Measurements from ENCODE around the gene FAM110D. TPM values are rescaled to one million over a fixed set of nuclear protein-coding genes. Genes with fewer than 3 reads are reported as not detected.

Gene FAM110D
- total and polyA plus RNA-seq, 2 of the 8 experiments (the other 6 are each of a cell fraction or from before 2014, with no cell fraction given), result 0.21 to 0.48 TPM

DNA sequence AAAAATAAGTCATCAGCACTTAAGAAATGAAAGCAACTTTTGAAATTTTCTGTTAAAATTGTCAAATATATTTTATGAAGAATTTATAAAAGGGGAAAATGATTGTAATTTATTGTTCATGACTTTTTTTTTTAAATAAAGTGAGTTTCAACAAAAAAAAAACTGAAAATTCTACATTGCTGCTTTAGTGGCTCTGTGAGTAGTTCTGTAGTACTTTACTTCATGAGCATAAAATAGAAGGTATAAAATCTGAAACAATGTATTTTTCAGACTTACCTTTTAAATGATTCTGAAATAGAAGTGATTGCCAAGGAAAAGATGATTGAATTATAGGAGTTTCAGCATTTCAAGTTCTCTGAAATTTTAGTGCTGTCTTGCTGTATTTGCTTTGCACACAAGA lies 33.5 kb upstream of the FAM110D start:
- Histone ChIP-seq H3K9me3 (ENCODE audit: insufficient read depth in 2 of 2, low read depth in 1 of 2, low read length in 1 of 2) (no peaks in the 10 kb centered on the region), H3K79me1 (ENCODE audit: low read depth, low read length) (no peaks in the 10 kb centered on the region), H2BK5ac (ENCODE audit: low read depth, low read length) (no peak overlapping the region), H3K4me1 (replicated peaks in 1 of 4; ENCODE audit: control insufficient read depth in 3 of 4, insufficient read depth in 4 of 4, low read length in 3 of 4) (no peaks in the 10 kb centered on the region), H3K56ac (replicated peaks; ENCODE audit: insufficient read length, low read depth, low read length) (no peak overlapping the region), H3K79me2 (ENCODE audit: control insufficient read depth in 1 of 2, insufficient read depth in 2 of 2, low read length in 2 of 2) (no peaks in the 10 kb centered on the region), H3K18ac (ENCODE audit: extremely low read depth, low read length) (no peak overlapping the region), H2BK20ac (ENCODE audit: low read length) (no peak overlapping the region), H3K27ac (ENCODE audit: low read depth, low read length) (no peak overlapping the region), H4K20me1 (replicated peaks in 1 of 2; ENCODE audit: control insufficient read depth in 1 of 2, insufficient read depth in 2 of 2, low read length in 2 of 2) (peaks cover 0 to 2% of the 10 kb centered on the region in 2 experiments), H2AFZ (ENCODE audit: low read length) (no peak overlapping the region), H3K9ac (replicated peaks in 1 of 4; ENCODE audit: extremely low read depth in 1 of 4, low read depth in 3 of 4, low read length in 3 of 4) (no peak overlapping the region), H3K23me2 (ENCODE audit: low read depth, low read length) (no peaks in the 10 kb centered on the region; the same call in 1 of the 2 replicates), H3K23ac (ENCODE audit: insufficient read length) (no peak overlapping the region), H4K5ac (ENCODE audit: insufficient read length, low read depth, low read length) (no peak overlapping the region), H3K4me3 (ENCODE audit: extremely low read depth in 1 of 4, insufficient read depth in 2 of 4, low read depth in 3 of 4, low read length in 4 of 4) (no peak overlapping the region), H3K4me2 (ENCODE audit: insufficient read depth in 1 of 2, low read depth in 2 of 2, low read length in 2 of 2) (no peak overlapping the region), H3K4ac (replicated peaks; ENCODE audit: insufficient read length, low read depth, low read length) (no peak overlapping the region), H2BK120ac (replicated peaks; ENCODE audit: low read depth, low read length) (no peak overlapping the region), H4K91ac (replicated peaks; ENCODE audit: insufficient read length, low read length) (no peak overlapping the region), H2AK5ac (ENCODE audit: low read depth, low read length) (no peak overlapping the region), H3K27me3 (replicated peaks in 1 of 4; ENCODE audit: control insufficient read depth in 3 of 4, extremely low read depth in 1 of 4, insufficient read depth in 3 of 4, low read length in 3 of 4) (no peaks in the 10 kb centered on the region), H3K14ac (ENCODE audit: insufficient read length) (no peak overlapping the region), H2BK15ac (ENCODE audit: low read length) (no peak overlapping the region), H2BK12ac (ENCODE audit: low read depth, low read length) (no peak overlapping the region), H3K36me3 (ENCODE audit: control insufficient read depth in 2 of 4, insufficient read depth in 4 of 4, low read length in 3 of 4) (peaks cover 0 to 9% (median 0%) of the 10 kb centered on the region in 4 experiments; a peak in 2 of 8 replicates), H4K8ac (ENCODE audit: extremely low read depth, insufficient read depth, low read length) (no peak overlapping the region)
- FAIRE-seq, result no peak
- no peak for DNase-seq (ENCODE audit: low read depth in 1 of 2, low spot score in 2 of 2)
- CTCF ChIA-PET (ENCODE audit: partially characterized antibody), result interaction anchor here (1.3 to 4.2 kb wide), 3 partner anchors 14 to 19 kb away, joined by 4 to 44 read pairs (median 6); no protein-coding TSS in a partner anchor
- POLR2A ChIA-PET (ENCODE audit: partially characterized antibody), result no interaction called here
- no peak for TF ChIP-seq CHD1 (IDR thresholded peaks at IDR 0.05; ENCODE audit: low read depth, low read length)
- TF ChIP-seq USF2 (IDR thresholded peaks at IDR 0.05; ENCODE audit: low read length), result no peak
- TF ChIP-seq KDM4A (IDR thresholded peaks at IDR 0.05; ENCODE audit: low read depth, low read length, severe bottlenecking), result no peak
- TF ChIP-seq KDM5A (IDR thresholded peaks at IDR 0.05; ENCODE audit: low read length), result no peak
- TF ChIP-seq, protein P1, sequence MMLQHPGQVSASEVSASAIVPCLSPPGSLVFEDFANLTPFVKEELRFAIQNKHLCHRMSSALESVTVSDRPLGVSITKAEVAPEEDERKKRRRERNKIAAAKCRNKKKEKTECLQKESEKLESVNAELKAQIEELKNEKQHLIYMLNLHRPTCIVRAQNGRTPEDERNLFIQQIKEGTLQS (IDR thresholded peaks at IDR 0.05; ENCODE audit: insufficient read depth, low read depth, low read length), result no peak
- TF ChIP-seq CREB1 (IDR thresholded peaks at IDR 0.05), result no peak
- no peak for TF ChIP-seq YY1 (IDR thresholded peaks at IDR 0.05; ENCODE audit: low read depth, low read length)
- TF ChIP-seq TAF1 (IDR thresholded peaks at IDR 0.05; ENCODE audit: low read depth, low read length), result no peak
- TF ChIP-seq CHD2 (IDR thresholded peaks at IDR 0.05; ENCODE audit: low read length), result no peak
- TF ChIP-seq CTCF (IDR thresholded peaks at IDR 0.05; ENCODE audit: control extremely low read depth in 1 of 3, insufficient read depth in 1 of 3, low read depth in 1 of 3, low read length in 3 of 3), result no peak
- TF ChIP-seq GTF2F1 (IDR thresholded peaks at IDR 0.05; ENCODE audit: borderline replicate concordance, low read depth, low read length), result no peak
